Kasumi-1 (cell line): ENCODE measurements around the gene SPEG.
"Not testable (repeated sequence)": the region's sequence is repeated elsewhere in the genome, so short reads cannot be mapped to it uniquely, and the experiment has no call there.

ENCODE experiments used
- DNase-seq, 2 experiments: peaks; one replicate each; lab custom pipeline; 2025; lab: John Stamatoyannopoulos, UW

The SPEG gene

DNA sequence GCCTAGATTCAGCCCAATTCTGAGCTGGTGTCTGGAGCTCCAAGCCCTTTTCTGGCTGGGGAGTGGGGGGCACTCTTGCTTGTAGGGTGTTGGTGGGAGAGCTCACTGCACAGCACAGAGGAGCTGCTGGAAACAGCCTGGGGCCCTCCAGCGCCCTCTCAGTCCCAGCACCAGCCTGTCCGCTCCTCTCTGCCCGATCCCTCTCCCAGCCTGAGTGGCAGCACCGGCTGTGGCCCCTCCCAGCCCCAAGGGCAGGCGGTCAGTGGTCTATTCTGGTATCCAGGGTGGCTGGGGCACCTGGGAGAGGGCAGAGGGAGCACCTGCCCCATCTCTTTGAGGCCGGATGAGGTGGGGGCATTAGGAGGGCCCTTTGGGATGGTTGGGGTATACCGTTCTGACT, 29.7 kb upstream of the SPEG start:
- DNase-seq, result no peak

DNA sequence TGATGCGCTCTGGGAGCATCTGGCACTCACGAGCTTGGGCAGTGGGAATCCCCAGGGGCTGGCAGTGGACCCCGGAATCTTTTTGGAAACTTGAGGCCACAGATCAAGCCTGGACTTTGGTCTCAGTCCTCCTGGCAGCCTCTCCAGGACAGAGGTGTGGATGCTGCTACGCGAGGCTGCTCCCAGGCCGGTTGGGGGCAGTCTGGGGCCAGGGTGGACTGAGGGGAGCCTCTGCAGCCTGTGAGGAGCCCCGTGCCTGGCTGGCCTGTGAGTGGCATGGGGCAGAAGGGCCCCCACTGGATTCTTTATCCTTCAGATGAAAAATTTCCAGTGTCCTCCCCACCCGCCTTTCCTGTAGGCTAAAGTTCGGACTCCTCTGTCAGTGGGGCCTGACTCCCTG, 29.2 kb upstream of the SPEG start:
- DNase-seq, result no peak

DNA sequence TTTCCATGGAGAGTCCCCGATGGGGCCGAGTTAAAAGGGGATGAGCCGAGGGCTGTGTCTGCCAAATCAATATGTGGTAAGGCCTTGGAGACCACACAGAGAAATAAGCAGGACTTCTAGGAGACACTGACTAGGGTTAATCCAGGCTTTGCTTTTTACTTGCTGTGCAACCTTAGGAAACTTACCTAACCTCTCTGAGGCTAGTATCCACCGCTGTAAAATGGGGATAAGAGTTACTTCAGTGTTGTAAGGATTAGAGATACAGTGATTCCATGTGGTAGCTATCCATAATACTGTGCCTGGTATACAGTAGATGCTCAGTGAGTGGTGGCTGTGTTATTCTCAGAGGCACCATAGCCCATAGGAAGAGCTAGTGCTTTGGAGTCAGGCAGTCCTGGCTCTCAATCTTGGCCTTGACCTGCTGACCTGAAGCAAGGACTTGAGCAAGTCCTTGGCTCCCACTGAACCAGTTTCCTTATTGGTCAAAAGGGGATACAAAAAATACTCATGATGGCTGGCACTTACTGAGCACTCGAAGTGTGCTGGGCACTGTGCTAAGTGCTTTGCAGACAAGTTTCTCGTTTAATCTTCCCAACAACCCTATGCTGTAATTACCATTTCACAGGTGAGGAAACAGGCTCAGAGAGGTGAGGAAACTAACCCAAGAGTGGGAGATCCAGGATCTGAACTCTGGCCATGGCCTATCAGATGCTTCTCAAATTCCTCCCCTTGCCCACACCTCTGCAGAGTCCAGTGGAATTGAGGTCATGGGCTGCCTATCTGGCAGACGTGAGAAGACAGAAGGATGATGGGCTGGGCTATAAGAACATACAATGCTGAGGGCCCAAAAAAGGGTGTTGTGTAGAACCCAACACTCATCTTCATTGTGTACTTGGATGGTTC, 28.4 kb upstream of the SPEG start:
- DNase-seq, result no peak

DNA sequence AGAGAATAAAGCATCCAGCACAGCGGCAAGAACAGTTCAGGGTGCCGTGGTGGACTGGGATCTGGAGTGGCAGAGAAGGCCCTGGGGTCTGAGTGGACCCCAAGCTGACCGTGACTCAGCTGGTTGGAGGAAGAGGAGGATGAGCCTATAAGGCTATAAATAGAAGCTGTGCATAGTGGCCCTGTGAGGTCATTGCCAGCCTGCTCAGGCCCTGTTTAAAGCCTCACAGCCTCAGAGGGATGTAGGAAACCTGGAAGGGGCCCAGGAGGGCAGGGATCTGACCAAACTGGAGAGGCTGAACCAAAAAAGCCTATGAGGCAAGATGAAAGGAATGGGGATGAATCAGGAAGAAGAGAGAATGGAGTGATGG, 27.8 kb upstream of the SPEG start:
- no peak for DNase-seq

DNA sequence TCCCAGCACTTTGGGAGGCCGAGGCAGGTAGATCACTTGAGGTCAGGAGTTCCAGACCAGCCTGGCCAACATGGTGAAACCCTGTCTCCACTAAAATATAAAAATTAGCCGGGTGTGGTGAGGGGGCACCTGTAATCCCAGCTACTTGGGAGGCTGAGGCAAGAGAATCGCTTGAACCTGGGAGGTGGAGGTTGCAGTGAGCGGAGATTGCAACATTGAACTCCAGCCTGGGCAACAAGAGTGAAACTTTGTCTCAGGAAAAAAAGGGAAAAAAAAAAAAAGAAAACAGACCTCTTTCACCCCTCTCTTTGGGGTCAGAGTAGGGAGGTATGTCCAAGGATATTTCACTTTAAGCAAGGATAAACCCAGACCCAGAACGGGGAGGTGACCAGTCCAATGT, 27.3 kb upstream of the SPEG start:
- not testable (repeated sequence) for DNase-seq

DNA sequence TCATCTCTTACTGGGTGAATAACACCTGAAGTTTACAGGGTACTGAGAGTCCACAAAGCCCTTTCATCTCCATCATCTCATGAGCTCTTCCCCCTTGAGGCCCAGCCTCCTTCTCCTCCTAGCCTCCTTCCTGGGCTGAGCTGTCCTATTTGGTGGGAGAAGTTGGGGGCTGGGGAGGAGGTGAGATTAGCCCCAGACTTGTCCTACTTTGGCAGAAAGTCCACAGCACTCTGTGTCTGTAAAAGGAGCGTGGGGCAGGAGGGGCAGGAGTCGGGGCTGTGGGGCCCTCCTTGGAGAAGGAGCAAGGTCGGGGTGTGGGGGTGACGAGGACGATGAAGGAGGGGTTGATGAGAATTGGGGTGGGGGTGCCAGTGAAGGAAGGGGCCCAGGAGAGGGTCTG, 26.4 kb upstream of the SPEG start:
- DNase-seq, result no peak

DNA sequence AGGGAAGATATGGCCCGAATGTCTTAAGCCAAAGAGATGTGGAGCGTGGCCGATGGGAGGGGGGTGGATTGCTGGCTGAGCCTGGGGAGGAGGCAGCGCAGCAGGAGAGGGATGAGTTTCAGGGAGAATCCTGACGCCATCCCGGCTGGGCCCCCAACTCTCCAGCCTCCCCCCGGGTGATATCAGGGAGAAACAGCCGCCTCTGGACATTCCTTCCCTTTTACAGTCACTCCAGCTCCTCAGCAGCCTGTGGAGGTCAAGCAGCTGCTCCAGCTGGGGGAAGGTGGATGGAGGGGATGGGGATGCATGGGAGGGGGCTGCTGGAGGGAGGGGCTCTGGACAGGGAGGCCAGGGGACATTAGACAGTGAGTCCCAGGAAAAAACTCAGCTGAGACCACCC, 26.0 kb upstream of the SPEG start:
- no peak for DNase-seq

DNA sequence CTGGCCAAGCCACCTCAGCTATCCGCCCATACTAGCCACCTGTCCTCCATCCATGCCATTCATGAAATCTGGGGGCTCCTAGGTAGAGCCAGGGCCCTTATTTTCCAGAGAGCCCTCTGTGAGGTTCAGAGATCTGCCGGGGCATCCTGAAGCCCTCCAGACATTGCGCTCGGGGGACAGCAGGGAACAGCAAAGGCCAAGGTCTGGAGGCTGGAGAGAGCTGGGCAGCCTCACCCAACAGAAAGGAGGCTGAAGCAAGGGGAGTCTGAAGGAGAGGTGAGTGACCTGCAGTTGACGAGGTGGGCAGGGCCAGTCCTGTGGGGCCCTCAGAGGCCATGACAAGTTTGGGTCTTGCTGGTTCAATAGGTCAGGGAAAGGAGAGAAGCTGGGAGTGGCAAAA, 25.0 kb upstream of the SPEG start:
- DNase-seq, result no peak

DNA sequence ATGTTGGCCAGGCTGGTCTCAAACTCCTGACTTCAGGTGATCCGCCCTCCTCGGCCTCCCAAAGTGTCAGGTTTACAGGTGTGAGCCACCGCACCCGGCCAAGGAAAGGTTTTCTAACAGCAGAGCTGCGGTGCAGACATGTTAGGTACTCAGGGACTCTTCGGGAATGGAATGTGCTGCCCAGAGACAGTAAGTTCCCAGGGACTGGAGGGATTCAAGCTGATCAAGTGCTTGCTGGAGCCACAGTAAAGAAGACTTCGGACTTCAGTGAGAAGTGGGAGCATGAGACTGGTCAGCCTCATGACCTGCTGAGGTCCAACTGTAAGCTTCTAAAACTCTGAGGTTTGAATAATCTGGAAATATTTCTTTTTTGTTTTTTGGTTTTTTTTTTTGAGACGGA, 24.3 kb upstream of the SPEG start:
- DNase-seq, result no peak

DNA sequence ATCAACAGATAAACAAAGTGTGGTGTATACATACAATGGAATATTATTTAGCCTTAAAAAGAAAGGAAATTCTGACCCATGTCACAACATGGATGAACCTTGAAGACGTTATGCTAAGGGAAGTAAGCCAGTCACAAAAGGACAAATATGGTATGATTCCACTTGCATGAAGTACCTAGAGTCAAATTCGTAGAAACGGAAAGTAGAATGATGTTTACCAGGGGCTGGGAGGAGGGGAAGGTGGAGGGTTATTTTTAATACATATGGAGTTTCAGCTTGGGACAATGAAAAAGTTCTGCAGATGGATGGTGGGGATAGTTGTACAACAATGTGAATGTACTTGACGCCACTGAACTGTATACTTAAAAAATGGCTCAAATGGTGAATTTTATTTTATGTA, 19.8 kb upstream of the SPEG start:
- DNase-seq, result no peak

DNA sequence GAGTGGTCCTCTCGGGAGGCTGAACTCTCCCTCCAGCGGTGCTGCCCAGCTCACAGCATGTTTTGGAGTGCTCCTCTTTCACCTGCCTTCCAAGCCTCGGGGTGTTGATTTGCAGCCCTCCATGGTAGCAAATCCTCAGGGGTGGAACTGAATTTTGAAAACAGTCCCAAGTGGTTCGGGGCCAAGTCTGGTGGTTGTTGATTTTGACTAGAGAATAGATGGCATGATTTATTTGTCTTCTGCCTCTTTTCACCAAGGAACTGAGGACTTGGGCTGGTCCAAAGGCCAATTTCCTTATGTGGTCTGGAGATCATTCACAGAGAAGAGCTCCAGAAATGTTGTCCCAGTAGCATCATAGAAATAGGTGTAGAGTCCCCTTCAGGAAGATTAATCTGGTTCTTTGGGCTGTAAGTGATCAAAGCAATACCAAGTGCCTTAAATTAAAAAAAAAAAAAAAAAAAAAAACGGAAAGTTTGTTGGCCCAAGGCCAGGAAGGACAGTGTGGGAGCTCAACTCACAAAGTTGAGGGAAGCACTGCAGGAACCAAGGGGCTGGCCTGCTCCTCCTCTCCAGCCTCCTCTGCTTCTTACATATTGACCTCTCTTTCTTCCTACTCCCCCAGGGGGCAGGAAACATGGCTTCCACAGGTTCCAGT, 18.9 kb upstream of the SPEG start:
- DNase-seq, result no peak

DNA sequence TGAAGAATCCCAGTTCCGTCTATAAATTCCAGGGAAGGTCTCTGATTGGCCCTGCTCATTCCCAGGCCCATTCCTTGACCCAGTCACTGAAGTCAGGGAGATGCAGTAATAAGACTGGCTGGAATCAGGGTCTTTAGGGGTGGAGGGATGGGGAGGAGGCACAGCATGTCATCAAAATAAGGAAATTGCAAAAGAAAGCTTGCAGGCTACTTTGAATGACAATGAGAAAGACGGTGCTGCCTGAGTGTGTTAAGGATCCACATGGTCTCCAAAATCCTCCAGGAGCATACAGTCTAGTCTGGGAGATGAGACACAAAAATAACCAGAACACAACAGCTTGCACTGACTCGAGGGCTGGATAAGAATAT, 18.4 kb upstream of the SPEG start:
- DNase-seq, result no peak

DNA sequence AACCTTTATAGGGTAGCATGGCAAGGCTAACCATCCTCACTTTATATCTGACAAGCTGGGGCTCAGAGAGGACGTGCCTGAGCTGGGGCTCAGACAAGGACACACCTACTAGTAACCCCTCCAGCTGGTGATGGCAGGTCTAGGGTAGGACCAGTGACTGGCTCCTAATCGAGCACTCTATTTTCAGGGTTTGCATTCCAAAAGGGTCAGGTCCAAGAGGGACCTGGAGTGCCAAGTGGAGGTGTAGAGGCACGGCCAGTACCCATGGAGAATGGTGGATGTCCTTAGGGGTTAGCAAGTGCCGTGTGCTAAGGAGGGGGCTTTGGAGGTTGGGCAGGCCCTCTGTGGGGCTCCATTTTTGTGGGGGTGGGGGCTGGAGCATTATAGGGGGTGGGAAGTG, 17.7 kb upstream of the SPEG start:
- DNase-seq, result no peak

DNA sequence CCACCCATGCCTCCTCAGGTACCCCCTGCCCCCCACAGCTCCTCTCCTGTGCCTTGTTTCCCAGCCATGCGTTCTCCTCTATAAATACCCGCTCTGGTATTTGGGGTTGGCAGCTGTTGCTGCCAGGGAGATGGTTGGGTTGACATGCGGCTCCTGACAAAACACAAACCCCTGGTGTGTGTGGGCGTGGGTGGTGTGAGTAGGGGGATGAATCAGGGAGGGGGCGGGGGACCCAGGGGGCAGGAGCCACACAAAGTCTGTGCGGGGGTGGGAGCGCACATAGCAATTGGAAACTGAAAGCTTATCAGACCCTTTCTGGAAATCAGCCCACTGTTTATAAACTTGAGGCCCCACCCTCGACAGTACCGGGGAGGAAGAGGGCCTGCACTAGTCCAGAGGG, 17.3 kb upstream of the SPEG start:
- DNase-seq, result no peak

DNA sequence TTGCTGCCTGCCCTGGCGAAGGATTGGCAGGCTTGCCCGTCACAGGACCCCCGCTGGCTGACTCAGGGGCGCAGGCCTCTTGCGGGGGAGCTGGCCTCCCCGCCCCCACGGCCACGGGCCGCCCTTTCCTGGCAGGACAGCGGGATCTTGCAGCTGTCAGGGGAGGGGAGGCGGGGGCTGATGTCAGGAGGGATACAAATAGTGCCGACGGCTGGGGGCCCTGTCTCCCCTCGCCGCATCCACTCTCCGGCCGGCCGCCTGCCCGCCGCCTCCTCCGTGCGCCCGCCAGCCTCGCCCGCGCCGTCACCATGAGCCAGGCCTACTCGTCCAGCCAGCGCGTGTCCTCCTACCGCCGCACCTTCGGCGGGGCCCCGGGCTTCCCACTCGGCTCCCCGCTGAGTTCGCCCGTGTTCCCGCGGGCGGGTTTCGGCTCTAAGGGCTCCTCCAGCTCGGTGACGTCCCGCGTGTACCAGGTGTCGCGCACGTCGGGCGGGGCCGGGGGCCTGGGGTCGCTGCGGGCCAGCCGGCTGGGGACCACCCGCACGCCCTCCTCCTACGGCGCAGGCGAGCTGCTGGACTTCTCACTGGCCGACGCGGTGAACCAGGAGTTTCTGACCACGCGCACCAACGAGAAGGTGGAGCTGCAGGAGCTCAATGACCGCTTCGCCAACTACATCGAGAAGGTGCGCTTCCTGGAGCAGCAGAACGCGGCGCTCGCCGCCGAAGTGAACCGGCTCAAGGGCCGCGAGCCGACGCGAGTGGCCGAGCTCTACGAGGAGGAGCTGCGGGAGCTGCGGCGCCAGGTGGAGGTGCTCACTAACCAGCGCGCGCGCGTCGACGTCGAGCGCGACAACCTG, 16.3 kb upstream of the SPEG start, which contains the start of gene DES:
TSS of gene DES (plus strand) at position 223 of the 857 bp plus-strand sequence. CDS start at position 309, 86 bp downstream.
- DNase-seq, result no peak

DNA sequence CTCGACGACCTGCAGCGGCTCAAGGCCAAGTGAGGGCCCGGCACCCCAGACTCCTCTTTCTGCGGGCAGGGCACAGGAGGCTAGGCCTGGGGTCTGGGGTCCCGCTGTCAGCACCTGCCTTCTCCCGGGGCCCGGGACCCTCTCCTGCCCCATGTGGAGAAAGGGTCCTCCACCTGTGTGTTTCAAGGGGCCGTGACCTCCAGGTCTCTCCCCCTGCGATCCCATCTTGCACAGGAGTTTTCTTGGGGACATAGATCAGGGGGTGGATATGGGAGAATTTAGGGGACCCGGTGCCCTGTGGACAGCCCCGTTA, 15.7 kb upstream of the SPEG start:
- DNase-seq, result no peak

DNA sequence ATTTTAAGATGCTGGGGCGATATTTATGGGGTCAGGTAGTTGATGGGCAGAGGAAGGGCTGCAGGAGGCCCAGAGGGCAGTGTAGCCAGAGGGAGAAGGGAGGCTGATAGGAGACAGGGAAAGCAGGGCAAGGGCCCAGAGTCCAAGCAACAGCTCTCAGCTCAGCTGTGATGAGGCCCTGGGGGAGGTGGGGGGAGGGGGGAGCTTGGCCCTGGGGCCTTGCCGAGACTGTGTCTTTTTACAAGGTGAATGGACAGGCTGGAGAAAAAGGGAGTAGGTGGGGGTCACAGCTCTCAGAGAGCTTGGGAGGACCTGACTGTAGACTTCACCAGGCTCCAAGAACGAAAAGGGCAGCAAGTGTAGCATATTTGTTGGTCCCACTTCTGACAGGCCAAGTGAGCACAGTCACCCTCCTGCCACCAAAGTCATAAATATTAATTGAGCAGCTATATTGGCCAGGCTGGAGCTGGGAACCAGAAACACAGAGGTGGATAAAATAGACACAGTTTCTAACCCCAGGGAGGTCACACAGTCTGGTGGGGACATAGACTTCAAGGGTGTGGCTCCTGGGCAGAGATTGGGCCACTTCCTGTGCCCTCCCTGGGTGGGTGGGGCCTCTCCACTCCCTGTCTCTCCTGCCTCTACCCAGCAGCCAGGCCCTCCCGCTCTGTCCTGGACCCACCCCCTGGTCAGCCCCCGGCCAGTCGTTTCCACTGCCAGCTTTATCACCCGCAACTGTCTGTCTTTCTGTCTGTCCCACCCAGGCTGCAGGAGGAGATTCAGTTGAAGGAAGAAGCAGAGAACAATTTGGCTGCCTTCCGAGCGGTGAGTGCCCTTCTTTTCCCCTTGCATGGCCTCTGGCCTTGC, 15.1 kb upstream of the SPEG start:
- no peak for DNase-seq

DNA sequence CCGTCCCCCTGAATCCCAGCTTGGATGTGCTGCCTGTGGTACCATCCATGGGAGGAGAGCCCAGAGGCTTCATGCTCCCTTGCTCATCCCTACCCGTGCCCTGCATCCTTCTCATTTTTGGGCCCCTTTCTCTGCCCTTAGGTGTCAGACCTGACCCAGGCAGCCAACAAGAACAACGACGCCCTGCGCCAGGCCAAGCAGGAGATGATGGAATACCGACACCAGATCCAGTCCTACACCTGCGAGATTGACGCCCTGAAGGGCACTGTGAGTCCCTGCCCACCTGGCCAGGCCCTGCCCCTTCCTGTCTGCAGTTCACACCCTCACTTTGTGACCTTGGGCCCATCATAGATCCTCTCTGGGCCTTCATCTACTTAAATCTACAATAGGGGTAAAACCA, 14.0 kb upstream of the SPEG start:
- DNase-seq, result no peak

DNA sequence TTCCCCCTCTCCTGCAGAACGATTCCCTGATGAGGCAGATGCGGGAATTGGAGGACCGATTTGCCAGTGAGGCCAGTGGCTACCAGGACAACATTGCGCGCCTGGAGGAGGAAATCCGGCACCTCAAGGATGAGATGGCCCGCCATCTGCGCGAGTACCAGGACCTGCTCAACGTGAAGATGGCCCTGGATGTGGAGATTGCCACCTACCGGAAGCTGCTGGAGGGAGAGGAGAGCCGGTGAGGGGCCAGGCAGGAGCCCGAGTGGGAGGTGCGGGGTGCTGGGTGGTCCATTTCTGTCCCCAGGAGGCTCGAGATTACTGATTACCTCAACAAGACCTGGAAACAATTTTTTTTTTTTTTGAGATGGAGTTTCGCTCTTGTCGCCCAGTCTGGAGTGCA, 13.3 kb upstream of the SPEG start:
- DNase-seq, result no peak

DNA sequence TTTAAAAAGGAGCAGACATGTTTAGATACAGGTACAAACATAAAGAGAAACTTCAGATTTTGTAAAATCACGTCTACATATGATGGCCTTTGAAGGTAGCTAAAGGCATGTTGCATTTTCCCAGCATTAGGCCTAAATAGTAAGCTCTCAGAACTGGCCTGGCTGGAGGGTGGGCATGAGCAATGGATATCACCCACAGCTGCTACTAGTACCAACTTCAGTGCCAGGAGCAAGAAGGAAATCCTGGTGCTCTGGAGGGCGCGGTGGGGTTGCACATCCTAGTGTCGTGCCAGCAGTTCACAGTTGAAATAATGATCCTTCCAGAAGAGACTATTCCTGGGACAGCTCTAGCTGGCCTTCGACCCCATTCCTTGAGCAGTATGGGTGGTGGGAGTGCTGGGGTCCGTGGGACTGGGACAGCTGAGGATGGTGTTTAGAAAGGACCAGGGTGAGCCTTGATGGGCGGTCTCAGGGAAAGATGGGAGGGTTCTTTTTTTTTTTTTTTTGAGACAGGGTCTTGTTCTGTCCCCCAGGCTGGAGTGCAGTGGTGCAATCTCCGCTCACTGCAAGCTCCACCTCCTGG, 11.6 kb upstream of the SPEG start:
- DNase-seq, result no peak

DNA sequence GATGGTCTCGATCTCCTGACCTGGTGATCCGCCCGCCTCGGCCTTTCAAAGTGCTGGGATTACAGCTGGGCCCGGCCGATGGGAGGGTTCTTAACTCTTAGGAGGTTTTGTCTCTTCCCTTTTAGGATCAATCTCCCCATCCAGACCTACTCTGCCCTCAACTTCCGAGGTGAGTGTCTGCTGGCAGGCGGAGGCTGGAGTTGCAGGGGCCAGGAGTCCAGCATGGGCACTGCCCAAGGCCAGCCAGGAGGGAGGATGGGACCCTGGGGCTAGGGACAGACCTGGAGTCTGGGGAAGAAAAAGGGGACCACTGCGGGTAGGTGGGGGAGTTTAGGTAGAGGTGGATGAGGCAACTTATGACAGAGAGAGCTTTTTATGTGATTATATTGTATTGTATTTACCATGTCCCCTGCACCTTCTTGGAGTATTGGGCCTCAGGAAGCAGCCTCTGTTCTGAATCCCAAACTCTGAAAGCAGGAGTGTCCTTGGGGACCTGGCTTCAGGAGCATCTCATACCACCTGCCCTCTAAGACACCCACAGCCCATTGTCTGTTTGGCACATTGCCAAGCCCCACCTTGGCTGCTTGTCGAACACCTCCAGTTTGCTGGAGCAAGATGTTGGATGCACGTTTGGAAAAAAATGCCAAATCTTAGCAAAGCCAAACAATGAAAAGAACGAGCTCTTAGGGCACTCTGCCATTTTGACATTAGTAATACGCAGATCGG, 10.8 kb upstream of the SPEG start:
- DNase-seq, result no peak
